Activated CD8-positive, alpha-beta memory T cell treated with anti-CD3 and anti-CD28 coated beads for 24 hours (primary cell): ENCODE measurements around the gene TPM4.
"Not testable (repeated sequence)": the region's sequence is repeated elsewhere in the genome, so short reads cannot be mapped to it uniquely, and the experiment has no call there.

Experiments
- DNase-seq: peaks from one replicate; pipeline ENCODE4 v3.0.0-alpha.2; 2020

Gene TPM4

GRCh38 chr19:16099314-16099965 lies 23.1 kb downstream of the TPM4 start:
- not testable (repeated sequence) for DNase-seq

GRCh38 chr19:16100524-16100923 lies 24.2 kb downstream of the TPM4 start:
- no peak for DNase-seq

- DNase-seq = no peak
These were observed 28.4 kb downstream of the TPM4 start for GRCh38 chr19:16104722-16105121.

- DNase-seq = no peak
These were observed 29.8 kb downstream of the TPM4 start for GRCh38 chr19:16106121-16106520.

- DNase-seq = peak; percentile 100
These were observed 35.0 kb downstream of the TPM4 start, which contains the start of gene RAB8A for GRCh38 chr19:16111160-16111908. RAB8A (plus strand) TSS chr19:16111889; CDS start chr19:16111902, 13 bp downstream.

GRCh38 chr19:16111909-16112752 lies 35.8 kb downstream of the TPM4 start:
- DNase-seq = no peak

- no peak for DNase-seq
These were observed 36.5 kb downstream of the TPM4 start for GRCh38 chr19:16112778-16113177.

GRCh38 chr19:16113727-16114126 lies 37.4 kb downstream of the TPM4 start:
- no peak for DNase-seq

- DNase-seq = no peak
These were observed 39.2 kb downstream of the TPM4 start for GRCh38 chr19:16115301-16116039.

GRCh38 chr19:16116067-16116466 lies 39.8 kb downstream of the TPM4 start:
- DNase-seq = no peak

- no peak for DNase-seq
These were observed 41.3 kb downstream of the TPM4 start for GRCh38 chr19:16117594-16118033.

- peak; percentile 71 for DNase-seq
These were observed 42.3 kb downstream of the TPM4 start for GRCh38 chr19:16118489-16119033.

- DNase-seq = not testable (repeated sequence)
These were observed 43.0 kb downstream of the TPM4 start for GRCh38 chr19:16119075-16119857.

GRCh38 chr19:16121141-16121540 lies 44.8 kb downstream of the TPM4 start:
- DNase-seq = no peak

- DNase-seq = no peak
These were observed 45.7 kb downstream of the TPM4 start for GRCh38 chr19:16121967-16122366.

GRCh38 chr19:16124953-16125352 lies 48.7 kb downstream of the TPM4 start:
- DNase-seq = no peak

- no peak for DNase-seq
These were observed 49.6 kb downstream of the TPM4 start for GRCh38 chr19:16125737-16126495.

- DNase-seq = no peak
These were observed 50.8 kb downstream of the TPM4 start for GRCh38 chr19:16127080-16127479.

- no peak for DNase-seq
These were observed 51.6 kb downstream of the TPM4 start for GRCh38 chr19:16127776-16128371.

- no peak for DNase-seq
These were observed 55.4 kb downstream of the TPM4 start for GRCh38 chr19:16131648-16132047.
